OCI-LY1 (cell line): ENCODE data around the gene UNC119B.

Source experiments
- H2AFZ ChIP-seq: fragments of 200-600 bp; sonication (generic), shearing (Covaris generic); 2 replicates; pipeline ENCODE4 v1.6.0; 2014; ENCODE audit warnings: antibody characterized with exemption, mild to moderate bottlenecking, low read length
- H3F3A ChIP-seq: fragments of 200-600 bp; sonication (generic), shearing (Covaris generic); 2 replicates; pipeline ENCODE4 v1.6.0; 2014; ENCODE audit warnings: mild to moderate bottlenecking, antibody characterized with exemption, low read length, moderate library complexity; ENCODE audit not compliant: insufficient read depth
- H3K27ac ChIP-seq: fragments of 200-600 bp; sonication (generic); 2 replicates; pipeline ENCODE4 v1.5.1; 2014; ENCODE audit warnings: low read length, mixed run types, mild to moderate bottlenecking, low read depth; ENCODE audit not compliant: poor library complexity, severe bottlenecking
- H3K27me3 ChIP-seq: fragments of 200-600 bp; sonication (generic); 2 replicates; pipeline ENCODE4 v1.6.0; 2014; ENCODE audit warnings: antibody characterized with exemption, mild to moderate bottlenecking, low read length, moderate library complexity; ENCODE audit not compliant: insufficient read depth
- H3K36me3 ChIP-seq: fragments of 200-600 bp; sonication (generic); 2 replicates; pipeline ENCODE4 v1.6.1; 2014; ENCODE audit warnings: mild to moderate bottlenecking, antibody characterized with exemption, low read length, moderate library complexity, mixed read lengths; ENCODE audit not compliant: insufficient read depth
- H3K4me1 ChIP-seq: fragments of 200-600 bp; sonication (generic); 2 replicates; pipeline ENCODE4 v1.5.1; 2014; ENCODE audit warnings: mild to moderate bottlenecking, low read length, moderate library complexity; ENCODE audit not compliant: insufficient read depth, severe bottlenecking
- H3K4me2 ChIP-seq: fragments of 200-600 bp; sonication (generic), shearing (Covaris generic); 2 replicates; pipeline ENCODE4 v1.6.1; 2014; ENCODE audit warnings: low read length
- H3K4me3 ChIP-seq: fragments of 200-600 bp; sonication (generic); 2 replicates; pipeline ENCODE4 v1.5.1; 2014; ENCODE audit warnings: low read length, low read depth, mild to moderate bottlenecking, mixed read lengths; ENCODE audit not compliant: poor library complexity, severe bottlenecking
- H3K79me2 ChIP-seq: fragments of 200-600 bp; shearing (Covaris generic); 2 replicates; pipeline ENCODE4 v1.6.1; 2016; ENCODE audit warnings: mixed run types, low read length, mixed read lengths; ENCODE audit not compliant: insufficient read depth
- H3K9ac ChIP-seq: fragments of 200-600 bp; sonication (generic), shearing (Covaris generic); 2 replicates; pipeline ENCODE4 v1.6.1; 2014; ENCODE audit warnings: mild to moderate bottlenecking, low read length, mixed read lengths
- H3K9me2 ChIP-seq: fragments of 200-600 bp; sonication (generic), shearing (Covaris generic); 2 replicates; pipeline ENCODE4 v1.6.1; 2014; ENCODE audit warnings: low read depth, mild to moderate bottlenecking, low read length, mixed read lengths
- H3K9me3 ChIP-seq: fragments of 200-600 bp; shearing (Covaris generic); 2 replicates; pipeline ENCODE4 v1.6.1; 2014; ENCODE audit warnings: low read length, mixed read lengths
- H4K20me1 ChIP-seq: fragments of 200-600 bp; sonication (generic), shearing (Covaris generic); 2 replicates; pipeline ENCODE4 v1.6.0; 2016; ENCODE audit warnings: mild to moderate bottlenecking, low read length; ENCODE audit not compliant: insufficient read depth
- CTCF ChIP-seq: fragments of 200-600 bp; sonication (generic), shearing (Covaris generic); IDR thresholded peaks from 2 replicates; pipeline ENCODE4 v1.5.1; 2017; ENCODE audit warnings: mild to moderate bottlenecking, antibody characterized with exemption, low read length, moderate library complexity, mixed read lengths
- EZH2 ChIP-seq: fragments of 200-600 bp; sonication (generic), shearing (Covaris generic); IDR thresholded peaks from 2 replicates; pipeline ENCODE4 v1.8.0; 2017; ENCODE audit warnings: borderline replicate concordance, mixed run types, mild to moderate bottlenecking, antibody characterized with exemption, low read length, moderate library complexity, mixed read lengths

UNC119B gene

GRCh38 chr12:120719072-120719471 lies 8.8 kb downstream of the UNC119B start:
- Histone ChIP-seq H3K27me3 (no peaks in the 10 kb centered on the region), H3K9ac (no peak overlapping the region), H3K9me2 (no peaks in the 10 kb centered on the region), H3K4me3 (no peak overlapping the region), H4K20me1 (no peaks in the 10 kb centered on the region), H3F3A (no peaks in the 10 kb centered on the region), H3K4me1 (peaks cover 16% of the 10 kb centered on the region), H3K79me2 (no peaks in the 10 kb centered on the region), H3K4me2 (no peak overlapping the region), H3K9me3 (no peaks in the 10 kb centered on the region), H2AFZ (no peak overlapping the region), H3K27ac (no peak overlapping the region), H3K36me3 (peaks cover 91% of the 10 kb centered on the region)
- no peak for TF ChIP-seq CTCF

GRCh38 chr12:120719496-120720233 lies 9.4 kb downstream of the UNC119B start:
- Histone ChIP-seq H3K9me2 (no peaks in the 10 kb centered on the region), H3K4me1 (peaks cover 17% of the 10 kb centered on the region), H3K27me3 (no peaks in the 10 kb centered on the region), H3K27ac (no peak overlapping the region), H3F3A (no peaks in the 10 kb centered on the region), H3K9me3 (no peaks in the 10 kb centered on the region), H3K9ac (no peak overlapping the region), H4K20me1 (no peaks in the 10 kb centered on the region), H3K79me2 (no peaks in the 10 kb centered on the region), H3K36me3 (peaks cover 91% of the 10 kb centered on the region), H3K4me3 (no peak overlapping the region), H2AFZ (no peak overlapping the region), H3K4me2 (no peak overlapping the region)
- no peak for TF ChIP-seq EZH2
- TF ChIP-seq CTCF = no peak

GRCh38 chr12:120720234-120720986 lies 10.2 kb downstream of the UNC119B start:
- Histone ChIP-seq H3K9me2 (no peaks in the 10 kb centered on the region), H3K4me1 (peaks cover 25% of the 10 kb centered on the region), H3F3A (no peaks in the 10 kb centered on the region), H3K4me3 (no peak overlapping the region), H3K27me3 (no peaks in the 10 kb centered on the region), H3K4me2 (no peak overlapping the region), H3K27ac (peak overlapping the region; percentile 58), H4K20me1 (no peaks in the 10 kb centered on the region), H3K9ac (no peak overlapping the region; the same call in 1 of the 2 replicates), H2AFZ (no peak overlapping the region), H3K9me3 (no peaks in the 10 kb centered on the region), H3K36me3 (peaks cover 86% of the 10 kb centered on the region), H3K79me2 (no peaks in the 10 kb centered on the region)
- no peak for TF ChIP-seq EZH2
- no peak for TF ChIP-seq CTCF
